Measurements from ENCODE around the gene RHEX.
A peak's percentile ranks its signal among the peaks of the same experiment; 100 is the strongest.

RHEX gene

DNA sequence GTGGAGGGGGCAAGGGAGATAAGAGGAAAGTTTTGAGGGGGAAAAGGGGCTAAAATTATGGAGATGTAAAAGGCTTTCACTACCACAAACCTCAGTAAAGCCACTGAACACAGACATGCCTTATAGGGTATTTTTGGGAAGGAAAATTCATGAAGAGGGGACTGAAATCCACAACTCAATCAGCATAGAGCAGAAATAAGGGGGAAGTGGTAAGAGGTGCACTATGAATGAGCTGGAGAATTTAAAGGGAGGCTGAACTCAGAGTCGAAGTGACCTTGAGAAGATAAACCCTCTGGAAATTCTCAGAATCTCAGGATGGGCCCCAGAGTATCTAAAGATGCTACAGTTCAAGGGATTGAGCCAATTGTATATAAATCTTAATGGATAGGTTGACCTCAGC is 15.3 kb downstream of the RHEX start:
- no peak overlapping the region for H3K4me3 ChIP-seq (ENCODE audit: low read depth, low read length)
- TF ChIP-seq, protein P1, sequence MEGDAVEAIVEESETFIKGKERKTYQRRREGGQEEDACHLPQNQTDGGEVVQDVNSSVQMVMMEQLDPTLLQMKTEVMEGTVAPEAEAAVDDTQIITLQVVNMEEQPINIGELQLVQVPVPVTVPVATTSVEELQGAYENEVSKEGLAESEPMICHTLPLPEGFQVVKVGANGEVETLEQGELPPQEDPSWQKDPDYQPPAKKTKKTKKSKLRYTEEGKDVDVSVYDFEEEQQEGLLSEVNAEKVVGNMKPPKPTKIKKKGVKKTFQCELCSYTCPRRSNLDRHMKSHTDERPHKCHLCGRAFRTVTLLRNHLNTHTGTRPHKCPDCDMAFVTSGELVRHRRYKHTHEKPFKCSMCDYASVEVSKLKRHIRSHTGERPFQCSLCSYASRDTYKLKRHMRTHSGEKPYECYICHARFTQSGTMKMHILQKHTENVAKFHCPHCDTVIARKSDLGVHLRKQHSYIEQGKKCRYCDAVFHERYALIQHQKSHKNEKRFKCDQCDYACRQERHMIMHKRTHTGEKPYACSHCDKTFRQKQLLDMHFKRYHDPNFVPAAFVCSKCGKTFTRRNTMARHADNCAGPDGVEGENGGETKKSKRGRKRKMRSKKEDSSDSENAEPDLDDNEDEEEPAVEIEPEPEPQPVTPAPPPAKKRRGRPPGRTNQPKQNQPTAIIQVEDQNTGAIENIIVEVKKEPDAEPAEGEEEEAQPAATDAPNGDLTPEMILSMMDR (IDR thresholded peaks at IDR 0.05; ENCODE audit: insufficient read depth, low read depth, low read length, missing control alignments), result no peak
- DNase-seq (ENCODE audit: low read depth), result no peak

DNA sequence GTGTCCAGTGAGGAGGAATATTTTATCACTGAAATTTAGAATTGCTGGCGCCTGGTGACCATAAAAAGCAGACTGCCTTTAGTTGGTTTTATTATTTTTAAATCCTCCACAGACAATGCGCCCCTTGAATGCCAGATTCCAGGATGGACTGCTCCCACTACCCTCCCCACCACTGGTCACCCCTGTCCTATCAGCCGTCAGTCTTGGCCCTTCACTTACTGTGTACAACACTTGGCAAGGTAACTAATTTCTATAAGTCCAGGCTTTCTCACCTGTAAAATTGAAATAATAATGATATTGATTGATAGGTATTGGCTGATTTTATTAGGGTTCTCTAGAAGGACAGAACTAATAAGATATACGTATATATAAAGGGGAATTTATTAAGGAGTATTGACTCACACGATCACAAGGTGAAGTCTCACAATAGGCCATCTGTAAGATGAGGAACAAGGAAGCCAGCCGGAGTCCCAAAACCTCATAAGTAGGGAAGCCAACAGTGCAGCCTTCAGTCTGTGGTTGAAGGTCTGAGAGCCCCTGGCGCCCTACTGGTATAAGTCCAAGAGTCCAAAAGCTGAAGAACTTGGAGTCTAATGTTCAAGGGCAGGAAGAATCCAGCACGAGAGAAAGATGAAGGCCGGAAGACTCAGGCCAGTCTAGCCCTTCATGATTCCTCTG is 17.8 kb downstream of the RHEX start:
- TF ChIP-seq, protein P1 (IDR thresholded peaks at IDR 0.05; ENCODE audit: insufficient read depth, low read depth, low read length, missing control alignments), result no peak

GRCh38 chr1:206074839-206075238 is 21.9 kb downstream of the RHEX start:
- TF ChIP-seq, protein P1 (IDR thresholded peaks at IDR 0.05; ENCODE audit: insufficient read depth, low read depth, low read length, missing control alignments), result no peak
- no peak overlapping the region for H3K4me3 ChIP-seq (ENCODE audit: low read depth, low read length)
- DNase-seq (ENCODE audit: low read depth), result peak; percentile 37

More for the DNA sequence above, 17.8 kb downstream of the RHEX start:
- DNase-seq (ENCODE audit: low read depth), result no peak
- H3K4me3 ChIP-seq (ENCODE audit: low read depth, low read length), result no peak overlapping the region

- peak; percentile 24 for DNase-seq (ENCODE audit: low read depth)
Observed at GRCh38 chr1:206075786-206076755, 23.1 kb downstream of the RHEX start.

DNA sequence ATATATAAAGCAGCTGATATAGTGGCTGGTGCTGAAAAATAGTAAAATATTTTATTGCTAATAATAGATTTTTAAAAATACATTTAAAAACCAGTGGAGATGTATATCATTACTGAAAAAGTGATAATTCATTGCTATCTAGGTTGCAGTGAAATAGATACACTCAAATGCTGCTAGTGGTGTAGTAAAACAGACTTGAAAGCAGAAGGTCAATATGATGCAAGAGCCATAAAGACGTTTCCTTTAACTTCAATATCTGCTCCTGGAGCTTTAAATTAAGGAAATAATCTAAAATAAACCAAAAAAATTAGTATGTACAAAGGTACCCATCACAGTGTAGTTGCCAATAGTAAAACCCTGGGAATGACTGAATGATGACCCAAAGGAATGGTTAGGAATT is 26.2 kb downstream of the RHEX start:
- TF ChIP-seq, protein P1 (IDR thresholded peaks at IDR 0.05; ENCODE audit: insufficient read depth, low read depth, low read length, missing control alignments), result no peak
- DNase-seq (ENCODE audit: low read depth), result no peak
- H3K4me3 ChIP-seq (ENCODE audit: low read depth, low read length), result no peak overlapping the region

More at GRCh38 chr1:206075786-206076755, 23.1 kb downstream of the RHEX start:
- TF ChIP-seq, protein P1 (IDR thresholded peaks at IDR 0.05; ENCODE audit: insufficient read depth, low read depth, low read length, missing control alignments), result no peak
- no peak overlapping the region for H3K4me3 ChIP-seq (ENCODE audit: low read depth, low read length)

- TF ChIP-seq, protein P1 (IDR thresholded peaks at IDR 0.05; ENCODE audit: insufficient read depth, low read depth, low read length, missing control alignments), result no peak
- no peak overlapping the region for H3K4me3 ChIP-seq (ENCODE audit: low read depth, low read length)
- no peak for DNase-seq (ENCODE audit: low read depth)
Observed at GRCh38 chr1:206080026-206080820, 27.2 kb downstream of the RHEX start.
